GM23338 (cell line): Measurements from ENCODE around the gene RAMP3. TPM values are rescaled to one million over a fixed set of nuclear protein-coding genes. Genes with fewer than 3 reads are reported as not detected.

Experiments used
- ATAC-seq: fragments of 200-7000 bp; cut with Tn5 transposase; 3 replicates; pipeline ENCODE4 v1.9.1; 2020
- DNase-seq: peaks from one replicate; pipeline ENCODE4 v3.0.0-alpha.2; 2015; ENCODE audit warnings: low spot score
- H2AFZ ChIP-seq: fragments of 200-600 bp; sonication (generic); 2 replicates; pipeline ENCODE4 v1.8.0; 2016; ENCODE audit warnings: antibody characterized with exemption, mild to moderate bottlenecking, moderate library complexity
- H3F3A ChIP-seq: fragments of 200-600 bp; sonication (generic); replicated peaks from 2 replicates; pipeline ENCODE4 v1.8.0; 2017; ENCODE audit warnings: antibody characterized with exemption, mixed run types, low read depth
- H3K27ac ChIP-seq: fragments of 200-600 bp; sonication (generic); 2 replicates; pipeline ENCODE4 v1.6.1; 2016; ENCODE audit warnings: low read depth
- H3K27me3 ChIP-seq: fragments of 200-600 bp; sonication (generic); 2 replicates; pipeline ENCODE4 v1.8.0; 2016; ENCODE audit warnings: mild to moderate bottlenecking, mixed run types, moderate library complexity; ENCODE audit not compliant: insufficient read depth
- H3K36me3 ChIP-seq: fragments of 200-600 bp; sonication (generic); 2 replicates; pipeline ENCODE4 v1.8.0; 2016; ENCODE audit warnings: mild to moderate bottlenecking; ENCODE audit not compliant: insufficient read depth
- H3K4me1 ChIP-seq: fragments of 200-600 bp; sonication (generic); 2 replicates; pipeline ENCODE4 v1.8.0; 2016; ENCODE audit warnings: mild to moderate bottlenecking, moderate library complexity; ENCODE audit not compliant: insufficient read depth
- H3K4me2 ChIP-seq: fragments of 200-600 bp; sonication (generic); 2 replicates; pipeline ENCODE4 v1.7.1; 2017; ENCODE audit warnings: mixed run types
- H3K4me3 ChIP-seq: fragments of 200-600 bp; sonication (generic); 2 replicates; pipeline ENCODE4 v1.6.1; 2016; ENCODE audit warnings: mixed run types
- H3K79me2 ChIP-seq: fragments of 200-600 bp; sonication (generic); replicated peaks from 2 replicates; pipeline ENCODE4 v1.8.0; 2017; ENCODE audit warnings: mild to moderate bottlenecking; ENCODE audit not compliant: insufficient read depth
- H3K9me2 ChIP-seq: fragments of 200-600 bp; sonication (generic); 2 replicates; pipeline ENCODE4 v1.8.0; 2017; ENCODE audit not compliant: insufficient read depth
- H4K20me1 ChIP-seq: fragments of 200-600 bp; sonication (generic); replicated peaks from 2 replicates; pipeline ENCODE4 v1.8.0; 2017; ENCODE audit warnings: mild to moderate bottlenecking; ENCODE audit not compliant: insufficient read depth
- H3K27ac Mint-ChIP-seq: 2 replicates; pipeline ENCODE4 v1.8.0; 2020; ENCODE audit warnings: inconsistent platforms, mild to moderate bottlenecking, moderate library complexity, mixed read lengths
- H3K27me3 Mint-ChIP-seq: 3 replicates; pipeline ENCODE4 v1.8.0; 2022; ENCODE audit warnings: low read depth, mild to moderate bottlenecking, moderate library complexity, mixed read lengths, inconsistent platforms; ENCODE audit not compliant: insufficient read depth, poor library complexity
- H3K36me3 Mint-ChIP-seq: 3 replicates; pipeline ENCODE4 v1.8.0; 2021; ENCODE audit warnings: low read depth, mild to moderate bottlenecking, inconsistent platforms, moderate library complexity, mixed read lengths
- H3K4me1 Mint-ChIP-seq: 3 replicates; pipeline ENCODE4 v1.8.0; 2020; ENCODE audit warnings: mild to moderate bottlenecking, inconsistent platforms, mixed read lengths
- H3K4me3 Mint-ChIP-seq: 3 replicates; pipeline ENCODE4 v1.8.0; 2021; ENCODE audit warnings: moderate library complexity, mild to moderate bottlenecking, inconsistent platforms, mixed read lengths
- H3K9me3 Mint-ChIP-seq: 3 replicates; pipeline ENCODE4 v1.8.0; 2020; ENCODE audit warnings: moderate library complexity, mild to moderate bottlenecking, inconsistent platforms, mixed read lengths
- CREB1 ChIP-seq: fragments of 250-450 bp; sonication (Bioruptor Pico); IDR thresholded peaks from 2 replicates; pipeline ENCODE4 v1.5.0; 2020; ENCODE audit warnings: low read depth, mild to moderate bottlenecking, moderate library complexity
- EZH2 ChIP-seq: fragments of 200-600 bp; sonication (generic); IDR thresholded peaks from one replicate; pipeline ENCODE4 v1.8.0; 2017; ENCODE audit warnings: antibody characterized with exemption, mild to moderate bottlenecking, low read depth; ENCODE audit not compliant: unreplicated experiment
- EZH2phosphoT487 ChIP-seq: fragments of 200-600 bp; sonication (generic); IDR thresholded peaks from one replicate; pipeline ENCODE4 v1.8.1; 2018; ENCODE audit warnings: antibody characterized with exemption; ENCODE audit not compliant: unreplicated experiment
- JUNB ChIP-seq: IDR thresholded peaks from one replicate; pipeline ENCODE4 v1.6.1; 2016; ENCODE audit warnings: antibody characterized with exemption; ENCODE audit not compliant: unreplicated experiment
- NANOG ChIP-seq: IDR thresholded peaks from 2 replicates; pipeline ENCODE4 v1.6.1; 2016; ENCODE audit warnings: antibody characterized with exemption, borderline replicate concordance
- POLR2AphosphoS5 ChIP-seq: IDR thresholded peaks from 2 replicates; pipeline ENCODE4 v1.6.1; 2016; ENCODE audit warnings: antibody characterized with exemption, low read depth
- STAT1 ChIP-seq: IDR thresholded peaks from one replicate; pipeline ENCODE4 v1.6.1; 2016; ENCODE audit warnings: antibody characterized with exemption; ENCODE audit not compliant: unreplicated experiment
- ZNF114 ChIP-seq: fragments of 250-450 bp; sonication (Bioruptor Pico); IDR thresholded peaks from 2 replicates; pipeline ENCODE4 v1.5.0; 2020; ENCODE audit warnings: mild to moderate bottlenecking, moderate library complexity
- ZNF331 ChIP-seq: fragments of 250-450 bp; sonication (Bioruptor Pico); IDR thresholded peaks from 2 replicates; pipeline ENCODE4 v1.5.0; 2020; ENCODE audit warnings: low read depth, mild to moderate bottlenecking, moderate library complexity
- polyA plus RNA-seq: library from polyadenylated mRNA; unstranded; fragments of >200 nt; fragmentation: Nextera tagmentation; extraction: Ambion mirVana; gene quantifications from 2 replicates; pipeline ENCODE4 v1.2.1, GENCODE V29; 2016
- total RNA-seq: library from RNA; depleted of rRNA; stranded (reverse); fragments of >200 nt; shearing (Covaris generic); gene quantifications from 2 replicates; pipeline ENCODE4 v1.2.3, GENCODE V29; 2014
- TF ChIP-seq, protein P1 (sequence below), 2 experiments: fragments of 200-600 bp in 1 of 2; sonication (generic) in 1 of 2; conservative IDR thresholded peaks; 2 replicates each; pipeline versions ENCODE4 v1.5.1 to v1.6.1; 2016 to 2017; ENCODE audit warnings: antibody characterized with exemption in 2 of 2, low read depth in 2 of 2, mild to moderate bottlenecking in 2 of 2, moderate library complexity in 1 of 2
- TF ChIP-seq, protein P2 (sequence below): fragments of 250-450 bp; sonication (Bioruptor Pico); IDR thresholded peaks from 2 replicates; pipeline ENCODE4 v1.5.0; 2020; ENCODE audit warnings: mild to moderate bottlenecking, moderate library complexity
- TF ChIP-seq, protein P3 (sequence below): IDR thresholded peaks from one replicate; pipeline ENCODE4 v1.6.1; 2018; ENCODE audit warnings: antibody characterized with exemption; ENCODE audit not compliant: unreplicated experiment
- TF ChIP-seq, protein P4 (sequence below): IDR thresholded peaks from 2 replicates; pipeline ENCODE4 v1.6.1; 2016; ENCODE audit warnings: antibody characterized with exemption

The RAMP3 gene
- total and polyA plus RNA-seq, 2 experiments from 2014 or later, result 1.1 to 4.6 TPM

DNA sequence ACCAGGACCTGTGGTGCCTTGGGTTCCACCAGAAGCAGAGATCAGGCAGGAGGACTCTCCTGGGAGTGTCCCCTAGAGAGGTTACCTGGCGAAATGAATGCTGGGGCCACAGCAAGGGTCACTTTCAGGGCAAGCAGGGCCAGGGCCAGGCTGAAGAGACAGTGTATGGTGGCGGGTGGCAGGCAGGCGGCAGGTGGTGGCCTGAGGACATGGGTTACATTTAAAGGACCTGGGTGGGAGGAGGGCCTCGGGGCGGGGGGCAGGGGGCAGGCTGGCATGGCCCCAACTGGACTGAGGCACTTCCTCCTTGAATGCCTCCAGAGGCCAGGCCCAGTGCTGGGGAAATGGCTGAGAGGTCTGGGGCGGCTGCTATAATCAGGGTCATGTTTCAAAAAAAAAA is 31.4 kb upstream of the RAMP3 start:
- peaks cover 10% of the 10 kb centered on the region; the same call in 1 of the 2 replicates for H3K4me1 ChIP-seq
- no peak overlapping the region for H3K4me3 ChIP-seq
- no peak for ATAC-seq
- TF ChIP-seq STAT1 (no peak), JUNB (no peak), EZH2phosphoT487 (no peak), POLR2AphosphoS5 (no peak), ZNF331 (CRISPR knock-in tag) (no peak), ZNF114 (CRISPR knock-in tag) (no peak), EZH2 (no peak), NANOG (no peak), CREB1 (CRISPR knock-in tag) (no peak)
- TF ChIP-seq, protein P1, sequence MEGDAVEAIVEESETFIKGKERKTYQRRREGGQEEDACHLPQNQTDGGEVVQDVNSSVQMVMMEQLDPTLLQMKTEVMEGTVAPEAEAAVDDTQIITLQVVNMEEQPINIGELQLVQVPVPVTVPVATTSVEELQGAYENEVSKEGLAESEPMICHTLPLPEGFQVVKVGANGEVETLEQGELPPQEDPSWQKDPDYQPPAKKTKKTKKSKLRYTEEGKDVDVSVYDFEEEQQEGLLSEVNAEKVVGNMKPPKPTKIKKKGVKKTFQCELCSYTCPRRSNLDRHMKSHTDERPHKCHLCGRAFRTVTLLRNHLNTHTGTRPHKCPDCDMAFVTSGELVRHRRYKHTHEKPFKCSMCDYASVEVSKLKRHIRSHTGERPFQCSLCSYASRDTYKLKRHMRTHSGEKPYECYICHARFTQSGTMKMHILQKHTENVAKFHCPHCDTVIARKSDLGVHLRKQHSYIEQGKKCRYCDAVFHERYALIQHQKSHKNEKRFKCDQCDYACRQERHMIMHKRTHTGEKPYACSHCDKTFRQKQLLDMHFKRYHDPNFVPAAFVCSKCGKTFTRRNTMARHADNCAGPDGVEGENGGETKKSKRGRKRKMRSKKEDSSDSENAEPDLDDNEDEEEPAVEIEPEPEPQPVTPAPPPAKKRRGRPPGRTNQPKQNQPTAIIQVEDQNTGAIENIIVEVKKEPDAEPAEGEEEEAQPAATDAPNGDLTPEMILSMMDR (conservative IDR thresholded peaks at IDR 0.05; ENCODE audit: low read depth in 2 of 2), result no peak
- TF ChIP-seq, protein P2, sequence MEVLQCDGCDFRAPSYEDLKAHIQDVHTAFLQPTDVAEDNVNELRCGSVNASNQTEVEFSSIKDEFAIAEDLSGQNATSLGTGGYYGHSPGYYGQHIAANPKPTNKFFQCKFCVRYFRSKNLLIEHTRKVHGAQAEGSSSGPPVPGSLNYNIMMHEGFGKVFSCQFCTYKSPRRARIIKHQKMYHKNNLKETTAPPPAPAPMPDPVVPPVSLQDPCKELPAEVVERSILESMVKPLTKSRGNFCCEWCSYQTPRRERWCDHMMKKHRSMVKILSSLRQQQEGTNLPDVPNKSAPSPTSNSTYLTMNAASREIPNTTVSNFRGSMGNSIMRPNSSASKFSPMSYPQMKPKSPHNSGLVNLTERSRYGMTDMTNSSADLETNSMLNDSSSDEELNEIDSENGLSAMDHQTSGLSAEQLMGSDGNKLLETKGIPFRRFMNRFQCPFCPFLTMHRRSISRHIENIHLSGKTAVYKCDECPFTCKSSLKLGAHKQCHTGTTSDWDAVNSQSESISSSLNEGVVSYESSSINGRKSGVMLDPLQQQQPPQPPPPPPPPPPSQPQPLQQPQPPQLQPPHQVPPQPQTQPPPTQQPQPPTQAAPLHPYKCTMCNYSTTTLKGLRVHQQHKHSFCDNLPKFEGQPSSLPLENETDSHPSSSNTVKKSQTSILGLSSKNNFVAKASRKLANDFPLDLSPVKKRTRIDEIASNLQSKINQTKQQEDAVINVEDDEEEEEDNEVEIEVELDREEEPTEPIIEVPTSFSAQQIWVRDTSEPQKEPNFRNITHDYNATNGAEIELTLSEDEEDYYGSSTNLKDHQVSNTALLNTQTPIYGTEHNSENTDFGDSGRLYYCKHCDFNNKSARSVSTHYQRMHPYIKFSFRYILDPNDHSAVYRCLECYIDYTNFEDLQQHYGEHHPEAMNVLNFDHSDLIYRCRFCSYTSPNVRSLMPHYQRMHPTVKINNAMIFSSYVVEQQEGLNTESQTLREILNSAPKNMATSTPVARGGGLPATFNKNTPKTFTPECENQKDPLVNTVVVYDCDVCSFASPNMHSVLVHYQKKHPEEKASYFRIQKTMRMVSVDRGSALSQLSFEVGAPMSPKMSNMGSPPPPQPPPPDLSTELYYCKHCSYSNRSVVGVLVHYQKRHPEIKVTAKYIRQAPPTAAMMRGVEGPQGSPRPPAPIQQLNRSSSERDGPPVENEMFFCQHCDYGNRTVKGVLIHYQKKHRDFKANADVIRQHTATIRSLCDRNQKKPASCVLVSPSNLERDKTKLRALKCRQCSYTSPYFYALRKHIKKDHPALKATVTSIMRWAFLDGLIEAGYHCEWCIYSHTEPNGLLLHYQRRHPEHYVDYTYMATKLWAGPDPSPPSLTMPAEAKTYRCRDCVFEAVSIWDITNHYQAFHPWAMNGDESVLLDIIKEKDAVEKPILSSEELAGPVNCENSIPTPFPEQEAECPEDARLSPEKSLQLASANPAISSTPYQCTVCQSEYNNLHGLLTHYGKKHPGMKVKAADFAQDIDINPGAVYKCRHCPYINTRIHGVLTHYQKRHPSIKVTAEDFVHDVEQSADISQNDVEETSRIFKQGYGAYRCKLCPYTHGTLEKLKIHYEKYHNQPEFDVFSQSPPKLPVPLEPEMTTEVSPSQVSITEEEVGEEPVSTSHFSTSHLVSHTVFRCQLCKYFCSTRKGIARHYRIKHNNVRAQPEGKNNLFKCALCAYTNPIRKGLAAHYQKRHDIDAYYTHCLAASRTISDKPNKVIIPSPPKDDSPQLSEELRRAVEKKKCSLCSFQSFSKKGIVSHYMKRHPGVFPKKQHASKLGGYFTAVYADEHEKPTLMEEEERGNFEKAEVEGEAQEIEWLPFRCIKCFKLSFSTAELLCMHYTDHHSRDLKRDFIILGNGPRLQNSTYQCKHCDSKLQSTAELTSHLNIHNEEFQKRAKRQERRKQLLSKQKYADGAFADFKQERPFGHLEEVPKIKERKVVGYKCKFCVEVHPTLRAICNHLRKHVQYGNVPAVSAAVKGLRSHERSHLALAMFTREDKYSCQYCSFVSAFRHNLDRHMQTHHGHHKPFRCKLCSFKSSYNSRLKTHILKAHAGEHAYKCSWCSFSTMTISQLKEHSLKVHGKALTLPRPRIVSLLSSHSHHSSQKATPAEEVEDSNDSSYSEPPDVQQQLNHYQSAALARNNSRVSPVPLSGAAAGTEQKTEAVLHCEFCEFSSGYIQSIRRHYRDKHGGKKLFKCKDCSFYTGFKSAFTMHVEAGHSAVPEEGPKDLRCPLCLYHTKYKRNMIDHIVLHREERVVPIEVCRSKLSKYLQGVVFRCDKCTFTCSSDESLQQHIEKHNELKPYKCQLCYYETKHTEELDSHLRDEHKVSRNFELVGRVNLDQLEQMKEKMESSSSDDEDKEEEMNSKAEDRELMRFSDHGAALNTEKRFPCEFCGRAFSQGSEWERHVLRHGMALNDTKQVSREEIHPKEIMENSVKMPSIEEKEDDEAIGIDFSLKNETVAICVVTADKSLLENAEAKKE (CRISPR knock-in tag), result no peak
- TF ChIP-seq, protein P3, sequence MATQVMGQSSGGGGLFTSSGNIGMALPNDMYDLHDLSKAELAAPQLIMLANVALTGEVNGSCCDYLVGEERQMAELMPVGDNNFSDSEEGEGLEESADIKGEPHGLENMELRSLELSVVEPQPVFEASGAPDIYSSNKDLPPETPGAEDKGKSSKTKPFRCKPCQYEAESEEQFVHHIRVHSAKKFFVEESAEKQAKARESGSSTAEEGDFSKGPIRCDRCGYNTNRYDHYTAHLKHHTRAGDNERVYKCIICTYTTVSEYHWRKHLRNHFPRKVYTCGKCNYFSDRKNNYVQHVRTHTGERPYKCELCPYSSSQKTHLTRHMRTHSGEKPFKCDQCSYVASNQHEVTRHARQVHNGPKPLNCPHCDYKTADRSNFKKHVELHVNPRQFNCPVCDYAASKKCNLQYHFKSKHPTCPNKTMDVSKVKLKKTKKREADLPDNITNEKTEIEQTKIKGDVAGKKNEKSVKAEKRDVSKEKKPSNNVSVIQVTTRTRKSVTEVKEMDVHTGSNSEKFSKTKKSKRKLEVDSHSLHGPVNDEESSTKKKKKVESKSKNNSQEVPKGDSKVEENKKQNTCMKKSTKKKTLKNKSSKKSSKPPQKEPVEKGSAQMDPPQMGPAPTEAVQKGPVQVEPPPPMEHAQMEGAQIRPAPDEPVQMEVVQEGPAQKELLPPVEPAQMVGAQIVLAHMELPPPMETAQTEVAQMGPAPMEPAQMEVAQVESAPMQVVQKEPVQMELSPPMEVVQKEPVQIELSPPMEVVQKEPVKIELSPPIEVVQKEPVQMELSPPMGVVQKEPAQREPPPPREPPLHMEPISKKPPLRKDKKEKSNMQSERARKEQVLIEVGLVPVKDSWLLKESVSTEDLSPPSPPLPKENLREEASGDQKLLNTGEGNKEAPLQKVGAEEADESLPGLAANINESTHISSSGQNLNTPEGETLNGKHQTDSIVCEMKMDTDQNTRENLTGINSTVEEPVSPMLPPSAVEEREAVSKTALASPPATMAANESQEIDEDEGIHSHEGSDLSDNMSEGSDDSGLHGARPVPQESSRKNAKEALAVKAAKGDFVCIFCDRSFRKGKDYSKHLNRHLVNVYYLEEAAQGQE, result no peak
- TF ChIP-seq, protein P4, sequence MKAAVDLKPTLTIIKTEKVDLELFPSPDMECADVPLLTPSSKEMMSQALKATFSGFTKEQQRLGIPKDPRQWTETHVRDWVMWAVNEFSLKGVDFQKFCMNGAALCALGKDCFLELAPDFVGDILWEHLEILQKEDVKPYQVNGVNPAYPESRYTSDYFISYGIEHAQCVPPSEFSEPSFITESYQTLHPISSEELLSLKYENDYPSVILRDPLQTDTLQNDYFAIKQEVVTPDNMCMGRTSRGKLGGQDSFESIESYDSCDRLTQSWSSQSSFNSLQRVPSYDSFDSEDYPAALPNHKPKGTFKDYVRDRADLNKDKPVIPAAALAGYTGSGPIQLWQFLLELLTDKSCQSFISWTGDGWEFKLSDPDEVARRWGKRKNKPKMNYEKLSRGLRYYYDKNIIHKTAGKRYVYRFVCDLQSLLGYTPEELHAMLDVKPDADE, result no peak
- H4K20me1 ChIP-seq, result no peaks in the 10 kb centered on the region
- H3K27me3 Mint-ChIP-seq, result peaks cover 5% of the 10 kb centered on the region
- no peak overlapping the region for H3K4me3 Mint-ChIP-seq
- no peaks in the 10 kb centered on the region; the same call in 1 of the 2 replicates for H3F3A ChIP-seq
- H3K4me1 Mint-ChIP-seq, result peaks cover 19% of the 10 kb centered on the region; the same call in 2 of the 3 replicates
- H3K79me2 ChIP-seq, result no peaks in the 10 kb centered on the region
- H3K27ac Mint-ChIP-seq, result no peak overlapping the region
- no peaks in the 10 kb centered on the region for H3K36me3 ChIP-seq
- no peak for DNase-seq
- H3K27ac ChIP-seq, result no peak overlapping the region
- no peaks in the 10 kb centered on the region for H3K27me3 ChIP-seq
- no peak overlapping the region for H3K4me2 ChIP-seq
- no peak overlapping the region for H2AFZ ChIP-seq
- H3K9me2 ChIP-seq, result no peaks in the 10 kb centered on the region
- H3K36me3 Mint-ChIP-seq, result no peaks in the 10 kb centered on the region
- no peaks in the 10 kb centered on the region for H3K9me3 Mint-ChIP-seq
